Measurements from ENCODE around the gene PRPF18. TPM values are rescaled to one million over a fixed set of nuclear protein-coding genes. Genes with fewer than 3 reads are reported as not detected.

Gene PRPF18
- total RNA-seq, 1 experiment from 2014 or later = 13.4 TPM

GRCh38 chr10:13627459-13628310 is 40.9 kb downstream of the PRPF18 start:
- Mint-ChIP-seq H3K27ac (no peak overlapping the region), H3K36me3 (no peaks in the 10 kb centered on the region; the same call in 1 of the 2 replicates), H3K9me3 (no peaks in the 10 kb centered on the region), H3K27me3 (ENCODE audit: low read depth) (no peaks in the 10 kb centered on the region), H3K4me1 (peaks cover 6% of the 10 kb centered on the region), H3K4me3 (no peak overlapping the region)
- POLR2A ChIA-PET = no interaction called here
- peak; percentile 67 for ATAC-seq
- TF ChIP-seq MAX (CRISPR knock-in tag; IDR thresholded peaks at IDR 0.05) (no peak), KAT7 (CRISPR knock-in tag; IDR thresholded peaks at IDR 0.05; ENCODE audit: borderline replicate concordance) (no peak), E2F1 (CRISPR knock-in tag; IDR thresholded peaks at IDR 0.05) (no peak), GTF2I (CRISPR knock-in tag; conservative IDR thresholded peaks at IDR 0.05) (no peak), ATF1 (CRISPR knock-in tag; IDR thresholded peaks at IDR 0.05) (no peak), SP1 (CRISPR knock-in tag; conservative IDR thresholded peaks at IDR 0.05) (no peak), ZNF396 (CRISPR knock-in tag; IDR thresholded peaks at IDR 0.05; ENCODE audit: borderline replicate concordance) (no peak), OVOL2 (CRISPR knock-in tag; IDR thresholded peaks at IDR 0.05; ENCODE audit: borderline replicate concordance) (no peak), ZNF425 (CRISPR knock-in tag; conservative IDR thresholded peaks at IDR 0.05) (no peak), SMAD3 (CRISPR knock-in tag; IDR thresholded peaks at IDR 0.05; ENCODE audit: borderline replicate concordance) (no peak), ZNF416 (CRISPR knock-in tag; IDR thresholded peaks at IDR 0.05) (no peak), SOX15 (CRISPR knock-in tag; IDR thresholded peaks at IDR 0.05) (no peak), HMGA2 (CRISPR knock-in tag; IDR thresholded peaks at IDR 0.05) (no peak), NFYB (CRISPR knock-in tag; conservative IDR thresholded peaks at IDR 0.05; ENCODE audit: low read depth) (no peak)
- DNase-seq (ENCODE audit: low spot score) = no peak
- CTCF ChIA-PET = interaction anchor here (1.8 to 2.7 kb wide), 2 partner anchors 12 to 41 kb away, joined by 4 to 7 read pairs; partner anchors contain the start of gene PRPF18

- TF ChIP-seq GTF2I (CRISPR knock-in tag; conservative IDR thresholded peaks at IDR 0.05) = no peak
- 0 out of 2 replicates have a peak, but pooled peaks have one; percentile 1 for TF ChIP-seq HMGA2 (CRISPR knock-in tag; IDR thresholded peaks at IDR 0.05)
- Mint-ChIP-seq H3K36me3 (no peaks in the 10 kb centered on the region; the same call in 1 of the 2 replicates), H3K9me3 (no peaks in the 10 kb centered on the region), H3K4me1 (peaks cover 6% of the 10 kb centered on the region), H3K27me3 (ENCODE audit: low read depth) (no peaks in the 10 kb centered on the region), H3K27ac (peak overlapping the region; percentile 61), H3K4me3 (no peak overlapping the region)
- no peak for DNase-seq (ENCODE audit: low spot score)
- no peak for ATAC-seq
- ChIA-PET CTCF (interaction anchor here (0.9 to 2.7 kb wide), 2 partner anchors 11 to 188 kb away, joined by 3 to 7 read pairs; no protein-coding TSS in a partner anchor), POLR2A (no interaction called here)
These were observed 41.9 kb downstream of the PRPF18 start for GRCh38 chr10:13628661-13629060.

GRCh38 chr10:13629116-13629515 is 42.4 kb downstream of the PRPF18 start:
- Mint-ChIP-seq H3K36me3 (no peaks in the 10 kb centered on the region; the same call in 1 of the 2 replicates), H3K4me1 (peaks cover 6% of the 10 kb centered on the region), H3K27ac (peak overlapping the region; percentile 61), H3K9me3 (no peaks in the 10 kb centered on the region), H3K27me3 (ENCODE audit: low read depth) (no peaks in the 10 kb centered on the region), H3K4me3 (no peak overlapping the region)
- CTCF ChIA-PET = interaction anchor here (0.9 to 2.7 kb wide), 2 partner anchors 10 to 189 kb away, joined by 3 to 7 read pairs; no protein-coding TSS in a partner anchor
- DNase-seq (ENCODE audit: low spot score) (no peak), ATAC-seq (no peak)
- TF ChIP-seq ZNF671 (CRISPR knock-in tag; IDR thresholded peaks at IDR 0.05) (no peak), GABPB1 (CRISPR knock-in tag; IDR thresholded peaks at IDR 0.05) (no peak), ZNF232 (CRISPR knock-in tag; IDR thresholded peaks at IDR 0.05) (no peak), ZNF416 (CRISPR knock-in tag; IDR thresholded peaks at IDR 0.05) (no peak), USF2 (CRISPR knock-in tag; IDR thresholded peaks at IDR 0.05) (no peak), ZNF512 (CRISPR knock-in tag; IDR thresholded peaks at IDR 0.05; ENCODE audit: borderline replicate concordance) (no peak), TEAD4 (CRISPR knock-in tag; IDR thresholded peaks at IDR 0.05) (no peak), MAX (CRISPR knock-in tag; IDR thresholded peaks at IDR 0.05) (no peak), ETV6 (CRISPR knock-in tag; IDR thresholded peaks at IDR 0.05) (no peak), E2F4 (CRISPR knock-in tag; IDR thresholded peaks at IDR 0.05; ENCODE audit: borderline replicate concordance, low read depth) (no peak)
- POLR2A ChIA-PET = no interaction called here
